Limb (tissue), 2 donors: ENCODE measurements around the gene SEMA3F.

Source experiments
- DNase-seq, 2 donors: peaks; one replicate each; pipeline ENCODE4 v3.0.0-alpha.2; 2016; ENCODE audit errors: extremely low spot score in 2 of 2

Gene SEMA3F

DNA sequence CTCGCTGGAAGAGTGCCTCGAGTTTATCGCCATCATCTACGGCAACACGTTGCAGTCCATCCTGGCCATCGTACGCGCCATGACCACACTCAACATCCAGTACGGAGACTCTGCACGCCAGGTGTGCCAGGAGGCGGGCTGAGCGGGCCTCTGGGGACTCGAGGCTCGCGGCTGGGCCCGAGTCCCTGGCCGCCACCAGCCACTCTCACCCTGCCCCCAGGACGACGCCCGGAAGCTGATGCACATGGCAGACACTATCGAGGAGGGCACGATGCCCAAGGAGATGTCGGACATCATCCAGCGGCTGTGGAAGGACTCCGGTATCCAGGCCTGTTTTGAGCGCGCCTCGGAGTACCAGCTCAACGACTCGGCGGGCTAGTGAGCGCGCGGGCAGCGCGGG, 38.2 kb downstream of the SEMA3F start:
- DNase-seq = no peak

DNA sequence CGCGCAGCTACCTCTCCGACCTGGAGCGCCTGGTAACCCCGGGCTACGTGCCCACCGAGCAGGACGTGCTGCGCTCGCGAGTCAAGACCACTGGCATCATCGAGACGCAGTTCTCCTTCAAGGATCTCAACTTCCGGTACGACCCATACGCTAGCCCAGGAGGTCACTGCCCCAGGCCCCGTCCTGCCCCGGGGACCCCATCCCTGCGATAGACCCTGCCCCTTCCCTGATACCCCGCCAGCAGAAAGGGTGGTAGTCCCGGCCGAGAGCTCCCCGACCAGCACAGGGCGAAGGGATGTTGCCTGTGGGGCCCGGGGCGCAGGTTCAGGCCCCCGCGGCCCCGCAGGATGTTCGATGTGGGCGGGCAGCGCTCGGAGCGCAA, 38.6 kb downstream of the SEMA3F start:
- no peak for DNase-seq

- peak; percentile 41 to 87 for DNase-seq
Measured at GRCh38 chr3:50194128-50194902, 39.2 kb downstream of the SEMA3F start.

DNA sequence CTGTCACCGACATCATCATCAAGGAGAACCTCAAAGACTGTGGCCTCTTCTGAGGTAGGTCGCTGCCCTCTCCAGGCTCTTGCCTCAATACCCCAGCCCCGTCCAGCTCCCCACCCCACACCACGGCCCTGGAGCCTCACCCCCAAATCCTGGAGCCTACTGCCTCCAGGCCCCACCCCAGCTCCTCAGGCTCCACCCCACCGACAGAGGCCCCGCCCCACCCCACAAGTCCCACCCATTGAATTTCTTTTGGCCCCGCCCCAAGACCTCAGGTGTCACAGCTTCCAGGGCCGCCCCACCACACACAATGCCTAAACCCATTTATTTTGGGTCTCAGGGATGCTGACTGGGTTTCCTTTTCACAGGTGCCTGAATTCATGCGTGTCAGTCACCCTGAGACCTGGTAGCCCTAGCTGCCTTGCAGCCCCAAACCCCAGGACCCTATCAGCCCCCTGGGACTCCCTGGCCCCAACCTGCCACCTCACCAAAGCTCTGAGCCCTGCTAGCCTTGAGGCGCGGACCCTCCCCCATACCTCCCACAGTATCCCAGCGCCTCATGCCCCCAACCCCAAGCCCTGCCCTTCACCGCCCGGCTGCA, 39.9 kb downstream of the SEMA3F start:
- DNase-seq = no peak

- DNase-seq = no peak
Measured at GRCh38 chr3:50195501-50196252, 40.6 kb downstream of the SEMA3F start.

DNA sequence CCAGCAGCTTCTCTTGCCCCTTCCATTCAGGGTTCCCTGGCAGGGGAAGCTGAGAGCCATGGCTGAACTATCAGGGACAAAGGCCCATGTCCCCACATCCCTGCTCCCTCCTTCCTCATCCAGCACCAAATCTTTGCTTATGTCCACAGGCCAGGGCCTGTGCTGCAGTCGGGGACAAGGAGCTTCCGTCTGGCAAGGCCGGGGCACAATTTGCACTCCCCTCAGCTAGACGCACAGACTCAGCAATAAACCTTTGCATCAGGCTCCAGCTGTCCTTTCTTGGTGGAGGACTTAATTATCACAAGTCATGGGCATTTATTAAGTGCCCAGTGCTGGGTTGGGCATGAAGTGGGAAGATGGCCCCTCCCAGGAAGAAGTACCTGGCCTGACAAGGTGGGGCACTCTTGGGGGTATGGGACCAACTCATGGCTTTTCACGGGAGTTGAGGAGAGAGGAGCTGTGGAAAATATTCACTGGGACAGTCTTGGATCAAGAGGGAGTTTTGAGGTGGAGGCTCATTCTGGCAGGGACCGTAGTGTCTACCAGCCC, 41.2 kb downstream of the SEMA3F start:
- DNase-seq = no peak

DNA sequence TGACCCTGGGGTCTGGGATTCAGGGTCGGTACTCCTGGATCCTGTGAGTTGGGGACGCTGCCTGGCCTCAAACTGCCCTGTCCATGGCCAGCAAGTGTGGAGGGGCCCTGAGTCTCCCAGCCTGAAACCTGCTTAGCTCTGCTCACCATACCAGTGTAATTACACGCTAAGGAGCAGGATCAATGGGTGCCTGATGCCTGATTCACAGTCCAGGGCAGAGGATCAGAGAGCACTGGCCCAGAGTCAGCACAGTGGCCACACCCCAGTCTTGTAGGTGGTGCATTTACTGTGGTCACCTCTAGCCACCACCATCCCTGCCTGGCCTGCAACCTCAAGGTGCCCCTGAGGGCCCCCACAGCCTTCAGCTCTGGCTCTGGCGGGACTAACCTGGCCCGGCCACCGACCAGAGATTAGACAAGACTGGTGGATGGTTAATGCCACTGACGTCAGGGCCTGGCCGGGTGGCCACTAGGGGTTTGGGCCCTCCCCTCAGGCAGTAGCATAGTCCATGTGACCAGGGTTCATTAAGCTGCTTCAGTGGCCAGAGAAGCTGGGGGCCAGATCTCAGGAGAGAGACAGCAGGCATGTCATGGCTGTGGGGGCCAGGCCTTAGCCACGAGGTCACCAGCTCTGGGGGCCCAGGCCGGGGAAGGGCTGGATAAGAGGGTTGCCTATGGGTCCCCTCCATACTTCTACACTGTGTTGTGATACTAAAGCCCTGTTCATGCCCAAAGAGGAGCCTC, 46.6 kb downstream of the SEMA3F start:
- no peak for DNase-seq

DNA sequence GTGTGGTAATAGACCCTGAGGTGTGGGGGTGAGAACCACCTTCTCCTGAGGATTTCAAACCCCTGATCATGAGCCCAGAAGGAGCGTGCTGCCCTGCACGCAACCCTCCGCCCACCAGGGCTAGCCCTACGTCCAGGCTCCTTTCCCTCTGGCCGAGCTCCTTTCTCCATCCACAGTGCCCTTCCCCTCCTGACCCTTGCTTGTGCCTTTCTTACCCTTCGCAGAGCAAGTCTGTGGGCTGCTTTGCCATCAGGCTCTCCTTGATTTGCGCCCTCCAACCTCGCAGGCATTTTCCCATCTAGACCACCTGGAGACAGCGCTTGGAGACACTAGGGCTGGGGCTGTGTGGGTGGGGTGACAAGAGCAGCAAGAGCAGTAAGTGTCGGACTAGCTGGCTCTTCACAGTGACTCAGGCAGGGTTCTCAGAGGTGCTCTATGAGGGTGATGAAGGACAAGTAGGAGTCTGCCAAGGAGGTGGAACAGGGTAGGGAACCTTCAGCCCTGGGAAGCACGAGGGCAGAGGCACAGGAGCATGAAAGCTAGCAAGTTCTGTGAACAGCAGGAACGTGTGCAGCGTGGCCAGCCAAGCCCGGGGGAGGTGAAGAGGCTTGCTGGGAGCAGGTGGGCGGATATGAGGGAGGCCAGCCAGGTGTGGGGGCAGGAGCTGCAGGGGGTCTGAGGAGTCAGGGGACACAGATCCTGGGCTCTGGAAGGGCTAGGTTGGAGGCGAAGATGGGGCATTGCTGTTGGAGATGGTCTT, 47.4 kb downstream of the SEMA3F start:
- DNase-seq = no peak

GRCh38 chr3:50203113-50203808, 48.1 kb downstream of the SEMA3F start:
- DNase-seq = no peak

GRCh38 chr3:50203809-50204803, 49.0 kb downstream of the SEMA3F start:
- DNase-seq = no peak

GRCh38 chr3:50204804-50205412, 49.8 kb downstream of the SEMA3F start, which contains the start of gene SLC38A3:
Gene SLC38A3, plus strand, starts transcription at chr3:50205271. Its CDS starts 8,929 bp downstream, at chr3:50214200.
- peak in 1 of 2 donors; percentile 79 for DNase-seq

DNA sequence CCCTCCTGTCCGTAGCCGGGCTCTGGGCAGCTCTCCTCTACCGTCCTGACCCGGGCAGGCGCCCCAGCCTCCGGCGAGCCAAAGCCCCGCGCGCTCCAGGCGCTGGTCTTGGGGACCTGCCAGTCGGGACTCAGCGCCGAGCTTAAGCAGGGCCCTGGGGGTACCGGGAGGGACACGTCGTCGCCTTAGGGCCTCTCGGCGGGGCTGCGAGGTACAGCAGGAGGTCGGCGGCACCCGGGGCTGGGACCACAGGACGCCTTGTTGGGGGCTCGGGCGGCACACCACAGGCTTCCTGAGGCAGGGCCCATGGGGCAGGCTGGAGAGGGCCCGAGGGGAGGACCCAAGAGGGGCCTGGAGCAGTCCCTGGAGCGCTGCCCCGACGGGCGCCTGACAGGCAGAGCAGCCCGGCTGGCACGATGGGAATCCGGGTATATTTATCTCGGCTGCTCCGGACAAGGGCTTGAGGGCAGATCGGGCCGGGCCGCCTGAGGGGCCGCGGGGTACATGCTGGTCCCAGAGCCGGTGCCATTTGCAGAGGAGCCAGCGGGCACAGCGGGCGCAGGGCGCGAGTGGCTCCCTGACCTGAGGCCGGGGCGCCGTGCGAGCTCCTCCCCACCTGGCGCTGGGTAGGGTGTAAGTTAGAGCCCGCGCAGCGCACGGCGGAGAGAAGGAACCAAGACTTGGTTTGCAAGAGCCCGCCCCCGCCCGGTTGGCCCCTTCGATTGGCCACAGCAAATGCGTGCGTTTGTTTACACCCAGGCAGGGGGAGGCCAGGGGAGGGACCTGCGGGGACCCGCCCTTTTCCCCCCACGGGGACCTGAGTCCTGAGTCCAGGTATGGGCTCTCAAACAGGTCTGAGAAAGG, 50.5 kb downstream of the SEMA3F start:
- no peak for DNase-seq

- DNase-seq = no peak
Measured at GRCh38 chr3:50207359-50208042, 52.4 kb downstream of the SEMA3F start.

DNA sequence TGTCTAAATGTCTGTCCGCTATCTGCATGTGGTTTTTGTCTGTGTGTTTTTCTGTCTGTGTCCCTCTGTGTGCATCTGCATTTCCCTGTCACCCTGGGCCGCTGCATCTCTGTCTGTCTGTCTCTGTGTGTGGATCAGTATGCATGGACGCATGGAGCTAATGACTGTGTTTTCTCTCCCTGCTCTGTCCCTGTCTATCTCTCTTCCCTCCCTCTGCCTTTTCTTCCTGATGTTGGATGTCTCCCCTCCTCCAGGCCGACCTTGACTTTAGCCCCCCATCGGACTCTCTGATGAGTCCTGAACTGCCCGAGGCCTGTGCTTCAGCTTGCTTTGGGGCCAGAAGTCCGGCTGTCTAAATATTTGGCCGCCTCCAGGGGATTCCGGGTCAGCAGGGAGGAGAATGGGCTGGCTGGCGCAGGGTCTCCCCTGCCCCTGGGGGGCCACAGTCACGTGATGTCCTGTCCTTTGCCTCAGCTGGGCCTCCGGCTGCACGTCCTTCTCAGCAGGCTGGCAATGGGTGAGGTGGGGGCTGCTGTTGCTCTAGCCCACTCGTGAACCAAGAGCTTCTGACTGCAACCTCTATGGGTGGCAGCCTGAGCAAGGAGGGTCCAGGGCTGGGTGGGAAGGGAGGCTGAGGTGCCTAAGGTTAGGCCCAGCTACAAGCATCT, 53.7 kb downstream of the SEMA3F start:
- DNase-seq = no peak

DNA sequence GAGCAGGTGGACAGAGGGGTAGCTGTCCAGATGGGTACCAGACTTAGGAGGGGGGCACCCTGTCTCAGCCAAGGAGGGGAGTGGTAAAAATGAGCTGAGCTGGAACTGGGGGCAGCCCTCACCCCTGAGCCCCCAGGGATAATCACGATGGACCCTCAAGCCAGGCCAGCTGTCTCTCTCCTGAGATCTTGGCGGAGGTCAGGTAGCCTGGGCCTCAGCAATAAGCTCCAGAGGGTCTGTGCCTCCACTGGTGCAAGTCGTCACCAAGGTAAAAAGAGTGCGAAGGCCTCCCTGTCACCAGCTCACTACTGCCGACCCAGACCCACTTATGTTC, 55.0 kb downstream of the SEMA3F start:
- DNase-seq = no peak
